GM19438 (cell line): ENCODE data around the gene MYBPHL.

Source experiments
- ATAC-seq: cut with Tn5 transposase; IDR thresholded peaks from one replicate; pipeline ENCODE4 v1.9.1; 2021; ENCODE audit warnings: low read depth; ENCODE audit not compliant: unreplicated experiment

MYBPHL gene

DNA sequence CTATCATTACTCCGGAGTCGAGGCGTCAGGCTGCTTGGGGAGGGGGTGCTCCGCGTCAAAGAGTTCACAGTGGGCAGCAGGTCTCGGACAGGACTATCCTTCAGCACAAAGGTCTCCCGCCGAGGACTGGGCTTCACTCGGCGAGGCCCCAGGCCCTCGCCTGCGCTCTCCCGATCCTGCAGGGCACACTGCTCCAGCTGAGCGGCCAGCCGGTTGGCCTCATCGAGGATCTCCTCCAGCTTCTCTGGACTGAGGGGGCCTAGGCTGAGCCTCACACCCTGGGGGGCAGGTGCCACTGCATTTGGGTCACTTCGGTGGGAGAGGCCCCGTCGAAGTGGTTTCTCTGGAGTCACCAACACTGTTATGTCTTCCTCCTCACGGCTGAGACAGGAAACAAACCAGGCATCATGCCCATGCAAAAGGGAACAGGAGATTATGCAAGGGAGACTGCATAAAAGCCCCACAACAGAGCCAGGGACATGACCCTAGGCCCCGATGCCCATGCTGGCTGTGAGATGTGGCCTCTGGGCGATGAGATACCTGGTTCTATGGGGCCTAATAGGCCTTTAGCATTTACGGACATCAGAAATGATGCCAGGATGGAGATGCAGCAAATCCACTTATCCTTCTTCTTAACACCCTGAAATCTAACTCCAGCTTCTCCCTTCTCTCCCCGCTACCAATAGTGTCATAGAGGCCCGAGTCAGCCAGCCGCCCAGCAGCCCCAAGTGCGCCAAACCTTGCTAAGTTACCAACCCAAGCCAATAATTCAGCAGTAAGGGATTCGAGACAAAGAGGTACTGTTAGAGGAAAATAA lies 24.9 kb downstream of the MYBPHL start:
- ATAC-seq, result no peak

DNA sequence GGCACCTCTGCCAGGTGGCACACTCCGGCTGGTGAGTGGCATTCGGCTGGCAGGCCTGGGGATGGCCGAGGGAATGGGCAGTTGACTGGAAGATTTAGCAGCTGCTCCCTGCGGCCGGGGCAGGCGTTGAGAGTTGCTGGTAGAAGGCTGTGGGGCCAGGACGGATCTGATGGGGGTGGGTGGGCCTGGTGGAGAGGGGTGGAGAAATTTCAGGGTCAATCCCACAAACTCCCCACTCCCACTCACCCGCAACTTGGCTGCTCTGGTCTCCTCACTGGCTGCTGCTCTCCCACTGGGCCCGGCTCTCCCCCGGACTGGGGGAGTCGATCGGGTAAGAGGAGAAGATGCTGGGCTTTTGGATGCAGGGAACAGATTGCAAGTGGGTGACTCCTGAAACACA lies 25.9 kb downstream of the MYBPHL start:
- ATAC-seq, result no peak

DNA sequence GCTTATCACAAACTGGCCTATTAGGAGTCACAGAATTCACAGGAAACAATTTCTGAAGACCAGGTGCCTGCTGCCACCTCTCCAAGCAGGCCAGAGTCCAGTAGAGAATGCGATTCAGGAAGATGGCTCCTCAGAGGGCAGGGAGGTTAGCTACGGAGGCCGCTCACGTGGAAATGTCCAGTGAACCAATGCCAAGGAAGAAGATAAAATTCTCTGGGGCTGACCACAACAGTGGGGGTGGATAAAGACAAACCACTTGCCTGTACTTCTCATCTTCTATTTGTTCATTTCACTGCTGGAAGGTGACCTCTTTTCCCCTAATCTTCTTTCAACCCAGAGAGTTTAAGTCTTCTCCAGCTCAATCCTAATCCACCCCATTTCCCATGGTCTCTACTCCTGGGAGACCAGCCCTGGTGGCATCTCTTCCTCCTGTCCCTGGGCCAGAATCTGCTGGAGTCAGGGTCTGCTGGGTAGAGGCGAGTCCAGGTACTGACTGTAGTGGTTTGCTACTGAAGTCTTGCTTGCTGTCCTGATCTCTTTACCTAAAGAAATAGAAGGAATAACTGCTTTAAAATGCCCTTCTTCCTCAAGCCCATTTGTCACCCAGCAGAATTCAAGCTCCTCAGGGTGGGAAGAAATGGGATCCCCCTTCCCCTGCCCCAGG lies 27.1 kb downstream of the MYBPHL start:
- ATAC-seq, result no peak

DNA sequence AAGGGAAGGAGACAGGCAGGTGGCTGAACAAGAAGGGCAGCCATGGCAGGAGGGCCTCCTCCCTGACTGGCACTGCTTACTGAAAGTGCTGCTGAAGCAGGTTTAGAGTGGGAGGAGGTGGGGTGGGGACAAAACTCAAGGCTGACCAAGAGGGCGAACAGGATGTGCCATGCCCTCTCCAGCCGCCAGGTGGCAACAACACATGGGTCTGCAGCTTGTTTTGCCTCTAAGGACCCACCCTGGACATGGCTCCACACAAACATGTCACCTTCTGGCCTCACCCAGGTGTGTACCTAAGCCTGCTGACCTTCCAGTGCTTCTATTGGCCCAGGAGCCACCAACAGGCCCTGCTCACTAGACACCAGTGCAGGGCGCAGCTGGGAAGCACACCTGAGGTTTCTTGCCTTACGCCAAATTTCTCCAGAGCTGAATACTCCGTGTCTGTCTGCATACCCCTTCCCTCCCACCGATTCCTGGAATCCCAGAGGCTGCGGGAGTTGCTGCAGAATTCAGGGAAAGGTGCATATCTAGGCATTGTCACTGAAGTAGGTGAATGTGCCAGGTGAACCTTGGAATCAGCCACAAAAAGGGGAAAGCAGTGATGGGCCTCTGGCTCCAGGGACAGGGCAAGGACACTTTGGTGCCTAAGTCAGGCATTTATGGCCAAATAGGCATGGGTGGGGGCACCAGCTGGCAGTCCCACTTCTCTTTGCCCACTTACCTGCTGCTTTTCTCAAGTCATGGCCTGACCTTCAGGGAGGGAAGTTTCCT lies 29.2 kb downstream of the MYBPHL start:
- no peak for ATAC-seq

DNA sequence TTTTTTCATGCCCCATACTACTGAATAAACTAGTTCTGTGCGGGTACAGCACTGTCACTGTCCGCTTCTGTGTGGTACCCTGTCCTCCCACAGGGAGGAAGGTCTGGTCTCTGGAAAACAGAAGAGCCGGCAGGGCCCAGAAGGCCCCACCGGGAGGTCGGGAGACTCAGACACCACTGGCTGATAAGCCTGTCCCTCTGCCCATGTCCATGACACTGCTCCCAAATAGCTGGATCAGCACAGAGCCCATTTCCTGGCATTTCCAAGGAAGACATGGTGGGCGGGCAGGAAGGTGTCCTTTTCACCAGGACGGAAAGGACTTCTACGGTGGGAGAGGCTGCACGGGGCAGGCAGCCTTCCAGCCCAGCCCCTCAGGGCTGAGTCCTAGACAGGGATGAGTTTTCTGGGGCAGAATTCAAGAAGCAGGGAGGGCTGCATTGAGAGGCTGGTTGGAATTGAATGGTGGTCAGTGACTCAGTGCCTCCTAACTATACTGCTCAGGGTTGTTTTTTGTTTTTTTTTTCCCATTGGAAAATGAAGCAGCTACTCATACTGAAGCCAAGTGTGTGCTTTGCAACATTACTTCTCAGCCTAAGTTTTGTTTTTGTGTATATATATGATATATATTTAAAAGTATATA lies 31.0 kb downstream of the MYBPHL start:
- ATAC-seq, result no peak

DNA sequence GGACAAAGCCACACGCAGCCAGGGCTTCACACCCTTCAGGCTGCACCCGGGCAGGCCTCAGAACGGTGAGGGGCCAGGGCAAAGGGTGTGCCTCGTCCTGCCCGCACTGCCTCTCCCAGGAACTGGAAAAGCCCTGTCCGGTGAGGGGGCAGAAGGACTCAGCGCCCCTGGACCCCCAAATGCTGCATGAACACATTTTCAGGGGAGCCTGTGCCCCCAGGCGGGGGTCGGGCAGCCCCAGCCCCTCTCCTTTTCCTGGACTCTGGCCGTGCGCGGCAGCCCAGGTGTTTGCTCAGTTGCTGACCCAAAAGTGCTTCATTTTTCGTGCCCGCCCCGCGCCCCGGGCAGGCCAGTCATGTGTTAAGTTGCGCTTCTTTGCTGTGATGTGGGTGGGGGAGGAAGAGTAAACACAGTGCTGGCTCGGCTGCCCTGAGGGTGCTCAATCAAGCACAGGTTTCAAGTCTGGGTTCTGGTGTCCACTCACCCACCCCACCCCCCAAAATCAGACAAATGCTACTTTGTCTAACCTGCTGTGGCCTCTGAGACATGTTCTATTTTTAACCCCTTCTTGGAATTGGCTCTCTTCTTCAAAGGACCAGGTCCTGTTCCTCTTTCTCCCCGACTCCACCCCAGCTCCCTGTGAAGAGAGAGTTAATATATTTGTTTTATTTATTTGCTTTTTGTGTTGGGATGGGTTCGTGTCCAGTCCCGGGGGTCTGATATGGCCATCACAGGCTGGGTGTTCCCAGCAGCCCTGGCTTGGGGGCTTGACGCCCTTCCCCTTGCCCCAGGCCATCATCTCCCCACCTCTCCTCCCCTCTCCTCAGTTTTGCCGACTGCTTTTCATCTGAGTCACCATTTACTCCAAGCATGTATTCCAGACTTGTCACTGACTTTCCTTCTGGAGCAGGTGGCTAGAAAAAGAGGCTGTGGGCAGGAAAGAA lies 32.0 kb downstream of the MYBPHL start:
- ATAC-seq, result no peak

DNA sequence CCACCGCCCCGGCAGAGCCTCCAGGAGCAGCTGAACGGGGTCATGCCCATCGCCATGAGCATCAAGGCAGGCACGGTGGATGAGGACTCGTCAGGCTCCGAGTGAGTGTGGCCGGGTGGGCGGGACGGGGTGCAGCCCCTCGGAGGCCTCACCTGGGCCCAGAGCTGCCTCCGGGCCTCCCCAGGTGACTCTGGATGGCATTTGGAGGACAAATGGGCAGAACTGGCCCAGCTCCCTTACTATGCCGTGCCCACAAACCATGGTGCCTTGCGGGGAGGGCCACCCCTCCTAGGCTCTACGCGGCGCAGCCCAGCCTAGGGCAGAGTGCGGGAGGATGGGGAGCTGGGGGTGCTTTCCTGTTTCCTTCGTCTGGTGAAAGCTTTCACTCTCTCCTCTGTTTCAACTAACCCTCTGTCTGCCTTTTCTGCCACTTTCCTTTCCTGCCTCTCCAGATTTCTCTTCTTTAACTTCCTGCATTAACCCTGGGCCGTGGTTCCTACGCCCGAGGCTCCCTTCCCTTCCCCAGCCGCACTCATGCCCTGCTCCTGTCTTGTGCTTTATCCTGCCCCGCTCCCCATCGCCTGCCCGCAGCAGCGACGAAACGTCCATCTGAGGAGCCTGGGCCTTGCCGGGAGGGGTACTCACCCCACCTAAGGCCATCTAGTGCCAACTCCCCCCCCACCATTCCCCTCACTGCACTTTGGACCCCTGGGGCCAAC lies 33.1 kb downstream of the MYBPHL start:
- ATAC-seq, result no peak

DNA sequence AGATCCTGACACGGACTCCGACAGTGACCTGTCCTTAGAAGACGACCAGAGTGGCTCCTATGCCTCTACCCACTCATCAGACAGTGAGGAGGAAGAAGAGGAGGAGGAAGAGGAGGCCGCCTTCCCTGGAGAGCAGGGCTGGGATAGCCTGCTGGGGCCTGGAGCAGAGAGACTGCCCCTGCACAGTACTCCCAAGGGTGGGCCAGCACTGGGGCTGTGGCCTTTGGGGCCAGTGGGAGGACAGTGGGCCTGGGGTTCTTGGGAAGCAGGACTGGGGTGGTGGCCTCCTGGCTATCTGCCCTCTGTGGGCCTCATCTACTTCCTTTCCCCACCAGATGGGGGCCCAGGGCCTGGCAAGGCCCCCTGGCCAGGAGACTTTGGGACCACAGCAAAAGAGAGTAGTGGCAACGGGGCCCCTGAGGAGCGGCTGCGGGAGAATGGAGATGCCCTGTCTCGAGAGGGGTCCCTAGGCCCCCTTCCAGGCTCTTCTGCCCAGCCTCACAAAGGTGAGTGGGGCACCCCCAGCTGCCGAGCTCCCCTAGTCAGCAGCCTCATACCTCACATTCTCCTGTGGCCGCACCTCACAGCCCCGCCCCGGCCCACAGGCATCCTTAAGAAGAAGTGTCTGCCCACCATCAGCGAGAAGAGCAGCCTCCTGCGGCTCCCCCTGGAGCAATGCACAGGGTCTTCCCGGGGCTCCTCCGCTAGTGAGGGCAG lies 33.8 kb downstream of the MYBPHL start:
- ATAC-seq, result no peak

DNA sequence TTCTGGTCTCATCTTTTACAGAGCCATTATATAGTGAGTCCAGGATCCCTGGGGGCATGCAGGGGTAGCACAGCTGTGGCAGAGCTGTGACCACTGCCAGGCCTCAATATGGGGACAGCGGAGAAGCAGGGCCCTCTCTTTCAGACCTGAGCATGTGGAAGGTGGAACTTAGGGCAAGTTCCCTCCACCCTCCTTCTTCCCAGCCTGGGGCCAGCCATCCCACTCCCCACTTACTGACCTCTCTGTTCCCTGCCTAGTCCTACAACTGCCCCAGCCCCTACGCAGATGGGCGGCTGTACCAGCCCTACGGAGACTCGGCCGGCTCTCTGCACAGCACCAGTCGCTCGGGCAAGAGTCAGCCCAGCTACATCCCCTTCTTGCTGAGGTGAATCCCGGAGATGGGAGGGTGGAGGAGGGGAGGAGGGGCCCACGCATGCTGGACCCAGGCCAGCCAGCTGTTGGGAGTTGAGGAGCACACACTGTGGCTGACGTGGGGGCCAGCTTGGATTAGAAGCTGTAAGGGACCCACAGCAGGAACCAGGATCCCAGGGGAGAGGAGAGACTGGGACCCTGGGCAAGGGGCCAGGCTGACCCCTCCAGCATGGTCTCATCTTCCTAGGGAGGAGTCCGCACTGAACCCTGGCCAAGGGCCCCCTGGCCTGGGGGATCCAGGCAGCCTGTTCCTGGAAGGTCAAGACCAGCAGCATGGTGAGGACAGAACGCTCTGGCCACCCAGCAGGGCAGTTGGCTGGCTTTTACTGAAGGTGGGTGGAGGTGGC lies 34.6 kb downstream of the MYBPHL start:
- ATAC-seq, result no peak

DNA sequence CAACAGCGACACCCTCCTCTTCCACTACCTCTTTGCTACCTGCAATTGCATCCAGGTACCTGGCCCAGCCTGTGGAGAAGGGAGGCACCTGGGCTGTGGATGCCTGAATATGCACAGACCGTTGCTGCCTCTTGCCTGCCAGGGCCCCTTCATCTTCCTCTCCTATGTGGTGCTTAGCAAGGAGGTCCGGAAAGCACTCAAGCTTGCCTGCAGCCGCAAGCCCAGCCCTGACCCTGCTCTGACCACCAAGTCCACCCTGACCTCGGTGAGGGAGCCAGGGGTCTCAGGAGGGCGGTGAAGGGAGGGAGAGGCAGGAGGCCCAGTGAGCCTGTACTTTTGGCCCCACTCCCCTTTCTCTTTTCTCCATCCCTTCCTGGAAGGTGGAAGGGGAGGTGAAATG lies 35.4 kb downstream of the MYBPHL start:
- ATAC-seq, result no peak

DNA sequence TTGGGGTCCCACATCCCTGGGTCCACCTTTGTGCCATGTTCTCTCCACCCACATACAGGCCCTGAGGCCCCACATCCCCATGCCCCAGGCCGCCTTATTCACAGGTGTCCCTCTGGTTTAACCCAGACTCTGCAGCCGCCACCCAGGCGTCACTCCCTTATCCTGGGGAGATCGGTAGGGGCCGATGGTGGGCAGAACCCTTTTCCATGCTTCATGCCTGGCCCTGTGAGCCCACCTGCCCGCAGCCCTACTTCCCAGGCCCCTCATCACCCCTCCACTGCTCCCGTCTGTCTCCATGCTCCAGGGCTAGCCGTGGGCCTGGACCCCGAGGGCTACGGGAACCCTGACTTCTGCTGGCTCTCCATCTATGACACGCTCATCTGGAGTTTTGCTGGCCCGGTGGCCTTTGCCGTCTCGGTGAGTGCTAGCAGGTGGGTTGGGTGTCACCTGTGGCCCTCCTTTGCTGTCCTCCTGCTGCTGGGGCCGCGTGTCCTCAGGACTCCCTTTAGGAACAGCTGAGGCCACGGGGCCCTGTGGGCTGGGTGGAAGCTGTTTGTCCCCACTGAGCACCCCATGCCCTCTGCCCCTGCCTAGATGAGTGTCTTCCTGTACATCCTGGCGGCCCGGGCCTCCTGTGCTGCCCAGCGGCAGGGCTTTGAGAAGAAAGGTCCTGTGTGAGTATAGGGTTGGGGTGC lies 36.0 kb downstream of the MYBPHL start:
- no peak for ATAC-seq

DNA sequence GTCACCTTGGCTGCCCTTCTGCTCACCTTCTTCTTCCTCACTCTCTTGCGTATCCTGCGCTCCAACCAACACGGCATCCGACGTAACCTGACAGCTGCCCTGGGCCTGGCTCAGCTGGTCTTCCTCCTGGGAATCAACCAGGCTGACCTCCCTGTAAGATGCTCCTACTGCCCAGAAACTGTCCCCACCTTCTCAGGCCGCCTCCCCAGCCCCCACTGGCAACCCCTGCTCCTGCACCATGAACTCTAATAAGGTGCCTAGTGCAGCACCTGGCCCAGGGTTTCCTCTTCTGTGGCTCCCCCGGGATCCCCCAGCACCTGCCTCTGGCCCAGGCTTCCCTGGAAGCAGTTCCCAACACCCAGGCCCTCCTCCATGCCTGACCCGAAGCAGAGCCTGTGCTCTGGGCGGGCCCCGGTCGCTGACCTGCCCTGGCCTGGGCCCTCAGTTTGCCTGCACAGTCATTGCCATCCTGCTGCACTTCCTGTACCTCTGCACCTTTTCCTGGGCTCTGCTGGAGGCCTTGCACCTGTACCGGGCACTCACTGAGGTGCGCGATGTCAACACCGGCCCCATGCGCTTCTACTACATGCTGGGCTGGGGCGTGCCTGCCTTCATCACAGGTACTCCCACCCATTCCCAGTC lies 36.7 kb downstream of the MYBPHL start:
- no peak for ATAC-seq

DNA sequence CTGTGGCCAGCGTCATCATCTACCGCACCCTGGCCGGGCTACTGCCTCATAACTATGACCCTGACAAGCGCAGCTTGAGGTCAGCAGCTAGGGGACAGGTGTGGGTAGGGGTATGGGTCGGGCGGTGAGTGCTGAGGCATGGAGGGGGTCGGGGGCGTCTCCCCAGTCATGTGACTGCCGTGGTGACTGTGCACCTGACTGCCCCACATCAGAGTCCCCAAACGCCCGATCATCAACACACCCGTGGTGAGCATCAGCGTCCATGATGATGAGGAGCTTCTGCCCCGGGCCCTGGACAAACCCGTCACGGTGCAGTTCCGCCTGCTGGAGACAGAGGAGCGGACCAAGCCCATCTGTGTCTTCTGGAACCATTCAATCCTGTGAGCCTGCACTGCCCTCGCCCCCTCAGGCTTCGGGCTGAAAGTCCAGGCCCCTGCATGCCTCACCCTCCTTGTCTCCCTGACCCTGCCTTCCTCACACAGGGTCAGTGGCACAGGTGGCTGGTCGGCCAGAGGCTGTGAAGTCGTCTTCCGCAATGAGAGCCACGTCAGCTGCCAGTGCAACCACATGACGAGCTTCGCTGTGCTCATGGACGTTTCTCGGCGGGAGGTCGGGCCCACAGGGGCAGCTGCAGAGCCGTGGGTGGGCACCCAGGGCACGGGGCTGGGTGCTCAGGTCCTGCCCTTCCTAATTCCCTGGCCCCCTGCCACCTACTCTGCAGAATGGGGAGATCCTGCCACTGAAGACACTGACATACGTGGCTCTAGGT lies 37.4 kb downstream of the MYBPHL start:
- ATAC-seq, result no peak

DNA sequence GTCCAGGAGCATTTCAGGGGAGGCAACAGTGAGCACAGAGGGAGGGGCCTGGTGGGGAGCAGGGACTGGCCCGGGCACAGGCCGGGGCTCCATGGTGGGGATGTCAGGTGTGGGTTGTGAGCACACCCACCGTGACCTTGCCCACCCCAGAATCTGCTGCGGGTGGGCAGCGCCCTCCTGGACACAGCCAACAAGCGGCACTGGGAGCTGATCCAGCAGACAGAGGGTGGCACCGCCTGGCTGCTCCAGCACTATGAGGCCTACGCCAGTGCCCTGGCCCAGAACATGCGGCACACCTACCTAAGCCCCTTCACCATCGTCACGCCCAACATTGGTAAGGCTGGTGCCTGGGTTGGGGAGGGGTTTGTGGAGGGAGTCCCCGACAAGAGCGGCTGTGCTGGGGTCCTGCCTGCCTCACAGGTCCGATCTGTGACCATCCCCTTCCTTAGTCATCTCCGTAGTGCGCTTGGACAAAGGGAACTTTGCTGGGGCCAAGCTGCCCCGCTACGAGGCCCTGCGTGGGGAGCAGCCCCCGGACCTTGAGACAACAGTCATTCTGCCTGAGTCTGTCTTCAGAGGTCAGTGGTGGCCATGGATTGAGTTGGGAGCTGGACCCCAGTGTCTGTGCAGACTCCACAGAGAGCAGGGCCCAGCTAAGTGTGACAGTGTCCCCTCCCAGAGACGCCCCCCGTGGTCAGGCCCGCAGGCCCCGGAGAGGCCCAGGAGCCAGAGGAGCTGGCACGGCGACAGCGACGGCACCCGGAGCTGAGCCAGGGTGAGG lies 38.2 kb downstream of the MYBPHL start:
- no peak for ATAC-seq

DNA sequence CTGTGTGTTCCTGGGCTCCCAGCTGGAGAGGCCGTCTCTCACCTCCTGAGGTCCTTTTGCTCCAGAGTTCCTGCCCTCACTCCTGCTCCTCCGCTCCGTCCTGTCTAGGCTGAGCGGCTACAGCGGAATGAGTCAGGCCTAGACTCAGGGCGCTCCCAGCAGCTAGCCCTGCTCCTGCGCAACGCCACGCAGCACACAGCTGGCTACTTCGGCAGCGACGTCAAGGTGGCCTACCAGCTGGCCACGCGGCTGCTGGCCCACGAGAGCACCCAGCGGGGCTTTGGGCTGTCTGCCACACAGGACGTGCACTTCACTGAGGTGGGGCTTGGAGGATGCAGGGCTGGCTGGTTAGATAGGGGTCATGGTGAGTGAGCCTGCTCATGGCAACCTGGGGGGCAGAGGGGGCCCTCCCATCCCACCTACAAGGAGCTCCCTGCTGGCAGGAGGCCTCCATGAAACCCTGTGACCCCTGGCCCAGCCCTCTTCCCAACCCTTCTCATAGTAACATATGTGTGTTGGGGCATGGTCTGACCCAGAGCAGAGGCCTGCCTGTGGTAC lies 39.0 kb downstream of the MYBPHL start:
- no peak for ATAC-seq
